Measurements from ENCODE around the gene GLIS2.

GRCh38 chr16:4356820-4357219 is 41.0 kb downstream of the GLIS2 start:
- no peak for TF ChIP-seq JUND (IDR thresholded peaks at IDR 0.05)
- TF ChIP-seq RXRA (IDR thresholded peaks at IDR 0.05), result no peak
- no peak for TF ChIP-seq CTCF (IDR thresholded peaks at IDR 0.05; ENCODE audit: low read depth, low read length, missing input control)
- no peak for TF ChIP-seq GABPA (IDR thresholded peaks at IDR 0.05 in 1 of 2, conservative IDR thresholded peaks at IDR 0.05 in 1 of 2)
- TF ChIP-seq HNF4G (IDR thresholded peaks at IDR 0.05), result no peak
- TF ChIP-seq EGR1 (IDR thresholded peaks at IDR 0.05; ENCODE audit: low read depth in 2 of 2), result no peak

All from liver (tissue), 3 donors.